Astrocyte (in vitro differentiated cells and primary cell): ENCODE measurements around the gene INSYN2B. TPM values are rescaled to one million over a fixed set of nuclear protein-coding genes. Genes with fewer than 3 reads are reported as not detected.
A peak's percentile ranks its signal among the peaks of the same experiment; 100 is the strongest.
"Not testable (repeated sequence)": the region's sequence is repeated elsewhere in the genome, so short reads cannot be mapped to it uniquely, and the experiment has no call there.

Source experiments
- DNase-seq: peaks from one replicate; pipeline ENCODE4 v3.0.0-alpha.2; 2010; ENCODE audit warnings: low read depth
- FAIRE-seq: peaks from 2 replicates; lab custom pipeline; 2011; peaks lifted over from hg19 to GRCh38; lab: Jason Lieb, UNC
- H2AFZ ChIP-seq: 2 replicates; pipeline ENCODE4 v1.6.0; 2012; ENCODE audit warnings: low read depth, low read length, inconsistent platforms
- H3K27ac ChIP-seq: 2 replicates; pipeline ENCODE4 v1.5.1; 2011; ENCODE audit warnings: low read depth, low read length, inconsistent platforms
- H3K27me3 ChIP-seq: 2 replicates; pipeline ENCODE4 v1.6.0; 2011; ENCODE audit warnings: low read length, inconsistent platforms; ENCODE audit not compliant: insufficient read depth
- H3K36me3 ChIP-seq: 2 replicates; pipeline ENCODE4 v1.5.1; 2011; ENCODE audit warnings: low read length, inconsistent platforms; ENCODE audit not compliant: insufficient read depth
- H3K4me1 ChIP-seq: 2 replicates; pipeline ENCODE4 v1.5.1; 2011; ENCODE audit warnings: low read length, inconsistent platforms; ENCODE audit not compliant: insufficient read depth
- H3K4me2 ChIP-seq: 2 replicates; pipeline ENCODE4 v1.6.0; 2012; ENCODE audit warnings: low read length, inconsistent platforms
- H3K4me3 ChIP-seq: 2 replicates; pipeline ENCODE4 v1.5.1; 2011; ENCODE audit warnings: low read depth, mild to moderate bottlenecking, low read length, inconsistent platforms; ENCODE audit not compliant: insufficient read depth
- H3K79me2 ChIP-seq: 2 replicates; pipeline ENCODE4 v1.6.0; 2012; ENCODE audit warnings: mild to moderate bottlenecking, low read length, inconsistent platforms; ENCODE audit not compliant: insufficient read depth
- H3K9ac ChIP-seq: 2 replicates; pipeline ENCODE4 v1.6.0; 2012; ENCODE audit warnings: mild to moderate bottlenecking, low read length, inconsistent platforms
- H3K9me3 ChIP-seq: 2 replicates; pipeline ENCODE4 v1.5.1; 2012; ENCODE audit warnings: low read depth, mild to moderate bottlenecking, low read length, inconsistent platforms; ENCODE audit not compliant: insufficient read depth
- H4K20me1 ChIP-seq: 2 replicates; pipeline ENCODE4 v1.6.0; 2012; ENCODE audit warnings: low read length, inconsistent platforms; ENCODE audit not compliant: insufficient read depth
- H3K27ac Mint-ChIP-seq: one replicate; pipeline ENCODE4 v1.8.0; 2021; ENCODE audit warnings: mild to moderate bottlenecking, mixed read lengths; ENCODE audit not compliant: unreplicated experiment
- H3K27me3 Mint-ChIP-seq: one replicate; pipeline ENCODE4 v1.8.0; 2021; ENCODE audit warnings: low read depth, mixed read lengths; ENCODE audit not compliant: unreplicated experiment
- H3K36me3 Mint-ChIP-seq: one replicate; pipeline ENCODE4 v1.8.0; 2021; ENCODE audit warnings: low read depth, mixed read lengths; ENCODE audit not compliant: unreplicated experiment
- H3K4me1 Mint-ChIP-seq: one replicate; pipeline ENCODE4 v1.8.0; 2021; ENCODE audit warnings: low read depth, mixed read lengths; ENCODE audit not compliant: unreplicated experiment
- H3K4me3 Mint-ChIP-seq: one replicate; pipeline ENCODE4 v1.8.0; 2021; ENCODE audit warnings: mild to moderate bottlenecking, moderate library complexity, mixed read lengths; ENCODE audit not compliant: unreplicated experiment
- H3K9me3 Mint-ChIP-seq: one replicate; pipeline ENCODE4 v1.8.0; 2021; ENCODE audit warnings: mild to moderate bottlenecking, mixed read lengths; ENCODE audit not compliant: unreplicated experiment
- EZH2 ChIP-seq: IDR thresholded peaks from 2 replicates; pipeline ENCODE4 v1.6.1; 2012; ENCODE audit warnings: mild to moderate bottlenecking, low read length, inconsistent platforms; ENCODE audit not compliant: insufficient read depth
- total RNA-seq: library from RNA; stranded (reverse); gene quantifications from 2 replicates; pipeline ENCODE4 v1.2.1, GENCODE V29; 2021
- TF ChIP-seq, protein P1 (sequence below): IDR thresholded peaks from 2 replicates; pipeline ENCODE4 v1.5.1; 2011; ENCODE audit warnings: low read depth, mild to moderate bottlenecking, inconsistent platforms, low read length, moderate library complexity; ENCODE audit not compliant: insufficient read depth

Gene INSYN2B
- total RNA-seq, 1 donor from 2014 or later, result 0.36 TPM

GRCh38 chr5:169956756-169957155 lies 23.5 kb downstream of the INSYN2B start:
- Mint-ChIP-seq H3K4me1 (peaks cover 5% of the 10 kb centered on the region), H3K36me3 (no peaks in the 10 kb centered on the region), H3K4me3 (no peak overlapping the region), H3K9me3 (no peaks in the 10 kb centered on the region), H3K27me3 (peaks cover 10% of the 10 kb centered on the region), H3K27ac (no peak overlapping the region)
- Histone ChIP-seq H3K79me2 (peaks cover 72% of the 10 kb centered on the region), H4K20me1 (peaks cover 10% of the 10 kb centered on the region), H3K36me3 (no peaks in the 10 kb centered on the region), H3K27ac (no peak overlapping the region), H3K4me2 (no peak overlapping the region), H3K9me3 (no peaks in the 10 kb centered on the region), H3K9ac (no peak overlapping the region), H3K4me3 (no peak overlapping the region), H2AFZ (no peak overlapping the region), H3K27me3 (no peaks in the 10 kb centered on the region), H3K4me1 (peaks cover 6% of the 10 kb centered on the region)
- no peak for DNase-seq
- no peak for FAIRE-seq
- TF ChIP-seq, protein P1, sequence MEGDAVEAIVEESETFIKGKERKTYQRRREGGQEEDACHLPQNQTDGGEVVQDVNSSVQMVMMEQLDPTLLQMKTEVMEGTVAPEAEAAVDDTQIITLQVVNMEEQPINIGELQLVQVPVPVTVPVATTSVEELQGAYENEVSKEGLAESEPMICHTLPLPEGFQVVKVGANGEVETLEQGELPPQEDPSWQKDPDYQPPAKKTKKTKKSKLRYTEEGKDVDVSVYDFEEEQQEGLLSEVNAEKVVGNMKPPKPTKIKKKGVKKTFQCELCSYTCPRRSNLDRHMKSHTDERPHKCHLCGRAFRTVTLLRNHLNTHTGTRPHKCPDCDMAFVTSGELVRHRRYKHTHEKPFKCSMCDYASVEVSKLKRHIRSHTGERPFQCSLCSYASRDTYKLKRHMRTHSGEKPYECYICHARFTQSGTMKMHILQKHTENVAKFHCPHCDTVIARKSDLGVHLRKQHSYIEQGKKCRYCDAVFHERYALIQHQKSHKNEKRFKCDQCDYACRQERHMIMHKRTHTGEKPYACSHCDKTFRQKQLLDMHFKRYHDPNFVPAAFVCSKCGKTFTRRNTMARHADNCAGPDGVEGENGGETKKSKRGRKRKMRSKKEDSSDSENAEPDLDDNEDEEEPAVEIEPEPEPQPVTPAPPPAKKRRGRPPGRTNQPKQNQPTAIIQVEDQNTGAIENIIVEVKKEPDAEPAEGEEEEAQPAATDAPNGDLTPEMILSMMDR, result no peak
- no peak for TF ChIP-seq EZH2

- TF ChIP-seq, protein P1, result no peak
- no peak for TF ChIP-seq EZH2
- Mint-ChIP-seq H3K4me3 (no peak overlapping the region), H3K4me1 (peaks cover 5% of the 10 kb centered on the region), H3K36me3 (no peaks in the 10 kb centered on the region), H3K27me3 (peaks cover 10% of the 10 kb centered on the region), H3K9me3 (no peaks in the 10 kb centered on the region), H3K27ac (no peak overlapping the region)
- DNase-seq (peak; percentile 31), FAIRE-seq (no peak)
- no peak overlapping the region for H3K4me3 ChIP-seq
- H3K27ac ChIP-seq, result no peak overlapping the region
- peaks cover 13% of the 10 kb centered on the region for H4K20me1 ChIP-seq
- H3K9me3 ChIP-seq, result no peaks in the 10 kb centered on the region
- no peak overlapping the region for H2AFZ ChIP-seq
- H3K4me2 ChIP-seq, result no peak overlapping the region
- H3K27me3 ChIP-seq, result no peaks in the 10 kb centered on the region
- H3K4me1 ChIP-seq, result peaks cover 6% of the 10 kb centered on the region
- no peaks in the 10 kb centered on the region for H3K36me3 ChIP-seq
- H3K9ac ChIP-seq, result no peak overlapping the region
- peaks cover 77% of the 10 kb centered on the region for H3K79me2 ChIP-seq
Measured at GRCh38 chr5:169956126-169956525, 24.2 kb downstream of the INSYN2B start.

DNA sequence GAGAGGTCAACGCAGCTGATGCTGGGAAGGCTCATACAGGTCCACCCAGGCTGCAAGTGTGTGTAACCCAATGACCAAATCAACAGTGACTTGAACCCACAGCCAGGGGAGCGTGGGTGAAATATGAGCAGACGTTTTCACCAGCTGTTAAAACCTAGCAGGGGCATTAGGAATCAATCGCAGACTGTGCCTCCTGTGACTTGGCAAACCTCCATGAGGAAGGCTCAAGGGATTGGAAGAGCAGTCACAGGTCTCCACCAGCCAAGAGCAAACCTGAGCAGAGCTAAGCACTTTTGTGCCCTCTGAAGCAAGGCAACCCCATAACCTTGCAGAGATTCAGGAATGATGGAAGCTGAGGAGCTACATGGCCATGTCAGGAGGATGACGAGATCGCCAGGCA lies 25.5 kb downstream of the INSYN2B start:
- Histone ChIP-seq H3K4me3 (no peak overlapping the region), H3K79me2 (peaks cover 77% of the 10 kb centered on the region), H3K4me2 (no peak overlapping the region), H2AFZ (no peak overlapping the region), H4K20me1 (peaks cover 15% of the 10 kb centered on the region), H3K36me3 (peaks cover 2% of the 10 kb centered on the region), H3K4me1 (peaks cover 6% of the 10 kb centered on the region), H3K27ac (no peak overlapping the region), H3K27me3 (no peaks in the 10 kb centered on the region), H3K9ac (no peak overlapping the region), H3K9me3 (no peaks in the 10 kb centered on the region)
- DNase-seq (no peak), FAIRE-seq (no peak)
- H3K36me3 Mint-ChIP-seq, result no peaks in the 10 kb centered on the region
- peaks cover 13% of the 10 kb centered on the region for H3K27me3 Mint-ChIP-seq
- no peak overlapping the region for H3K27ac Mint-ChIP-seq
- TF ChIP-seq, protein P1, result no peak
- TF ChIP-seq EZH2, result no peak
- no peak overlapping the region for H3K4me3 Mint-ChIP-seq
- peaks cover 5% of the 10 kb centered on the region for H3K4me1 Mint-ChIP-seq
- H3K9me3 Mint-ChIP-seq, result no peaks in the 10 kb centered on the region

- H3K27me3 Mint-ChIP-seq, result peaks cover 17% of the 10 kb centered on the region
- not testable (repeated sequence) for H3K36me3 ChIP-seq, H3K27ac ChIP-seq, H3K27ac Mint-ChIP-seq, FAIRE-seq, H2AFZ ChIP-seq, H3K4me1 ChIP-seq, H3K4me1 Mint-ChIP-seq, H3K4me3 ChIP-seq, H3K9ac ChIP-seq, H3K27me3 ChIP-seq, H3K9me3 ChIP-seq, H3K4me3 Mint-ChIP-seq, H3K36me3 Mint-ChIP-seq, H3K9me3 Mint-ChIP-seq
- H3K4me2 ChIP-seq, result peak overlapping the region; percentile 10
- H3K79me2 ChIP-seq, result peaks cover 83% of the 10 kb centered on the region
- H4K20me1 ChIP-seq, result peaks cover 15% of the 10 kb centered on the region
- peak; percentile 68 for DNase-seq
Measured at GRCh38 chr5:169953196-169953595, 27.1 kb downstream of the INSYN2B start.
